Activated CD4-positive, alpha-beta T cell treated with anti-CD3 and anti-CD28 coated beads for 1 hour (primary cell): ENCODE results near the gene KRT39.
"Not testable (repeated sequence)": the region's sequence is repeated elsewhere in the genome, so short reads cannot be mapped to it uniquely, and the experiment has no call there.

Source experiments
- DNase-seq: peaks from one replicate; pipeline ENCODE4 v3.0.0-alpha.2; 2020

Gene KRT39

GRCh38 chr17:40937384-40937819 is 29.3 kb downstream of the KRT39 start, which contains the start of gene KRT23:
KRT23 (minus strand) TSS chr17:40937646; CDS start chr17:40936603, 1,043 bp downstream.
- DNase-seq: no peak

- no peak for DNase-seq
These were observed 29.8 kb downstream of the KRT39 start for GRCh38 chr17:40936976-40937375.

GRCh38 chr17:40936437-40936971 is 30.2 kb downstream of the KRT39 start:
- DNase-seq: no peak

- DNase-seq: no peak
These were observed 31.1 kb downstream of the KRT39 start for GRCh38 chr17:40935624-40936023.

- DNase-seq: no peak
These were observed 34.1 kb downstream of the KRT39 start for GRCh38 chr17:40932608-40933007.

GRCh38 chr17:40931311-40931710 is 35.4 kb downstream of the KRT39 start:
- DNase-seq: no peak

GRCh38 chr17:40926341-40926740 is 40.4 kb downstream of the KRT39 start:
- no peak for DNase-seq

GRCh38 chr17:40922239-40922638 is 44.5 kb downstream of the KRT39 start:
- no peak for DNase-seq

GRCh38 chr17:40921026-40921425 is 45.7 kb downstream of the KRT39 start:
- DNase-seq: no peak

- DNase-seq: not testable (repeated sequence)
These were observed 49.6 kb downstream of the KRT39 start for GRCh38 chr17:40917116-40917515.

GRCh38 chr17:40916366-40916765 is 50.4 kb downstream of the KRT39 start:
- DNase-seq: no peak

GRCh38 chr17:40915721-40916256 is 51.0 kb downstream of the KRT39 start:
- DNase-seq: no peak

GRCh38 chr17:40915199-40915661 is 51.5 kb downstream of the KRT39 start:
- DNase-seq: no peak

GRCh38 chr17:40914075-40914855 is 52.5 kb downstream of the KRT39 start:
- DNase-seq: no peak

GRCh38 chr17:40912486-40913210 is 54.1 kb downstream of the KRT39 start:
- DNase-seq: no peak

- DNase-seq: no peak
These were observed 56.3 kb downstream of the KRT39 start for GRCh38 chr17:40910441-40910841.

GRCh38 chr17:40909755-40910154 is 57.0 kb downstream of the KRT39 start:
- no peak for DNase-seq

GRCh38 chr17:40909351-40909750 is 57.4 kb downstream of the KRT39 start:
- DNase-seq: peak; percentile 53
